ENCODE results near the gene LRRC59.

The LRRC59 gene

DNA sequence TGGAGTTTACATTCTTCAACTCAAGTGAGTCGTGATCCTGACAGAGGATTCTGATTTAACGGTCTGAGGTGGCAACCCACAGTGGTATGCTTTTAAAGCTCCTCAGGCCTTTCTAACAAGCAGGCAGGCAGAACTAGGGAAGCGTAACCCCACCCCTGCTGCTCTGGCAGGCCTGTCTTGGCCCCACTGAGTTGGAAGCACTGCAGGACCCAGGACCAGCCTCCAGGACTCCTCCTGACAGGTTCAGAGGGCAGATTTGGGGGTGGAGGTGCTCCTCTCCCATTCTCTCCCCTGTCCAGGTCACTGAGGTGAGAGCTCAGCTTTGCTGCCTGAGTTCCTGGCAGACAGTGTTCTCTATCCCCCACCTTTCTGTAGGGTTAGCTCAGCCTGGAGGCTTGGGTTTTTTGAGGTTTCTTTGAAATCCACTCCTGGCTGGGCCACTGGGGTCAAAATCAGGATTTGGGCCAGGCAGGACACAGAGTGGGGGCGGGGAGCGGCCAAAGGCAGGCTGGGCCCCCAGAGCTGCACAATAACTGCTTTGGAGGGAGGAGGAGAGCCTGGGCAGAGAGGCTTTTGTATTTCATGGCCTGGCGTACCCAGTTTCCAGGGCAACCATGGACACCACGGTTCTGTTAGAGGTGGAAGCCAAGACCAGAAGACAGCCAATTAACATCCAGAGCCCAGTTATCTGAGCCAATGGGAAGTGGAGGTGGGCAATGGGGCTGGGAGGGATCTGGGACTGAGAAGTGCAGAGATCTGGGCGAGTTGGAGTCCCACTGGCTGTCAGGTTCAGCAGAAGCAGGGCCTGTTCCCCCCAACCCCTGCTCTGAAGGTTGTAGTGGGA lies 33.9 kb downstream of the LRRC59 start:
- no peak for DNase-seq (ENCODE audit: insufficient read length, low spot score)
- no peak for FAIRE-seq

- no peak for FAIRE-seq
These were observed 34.7 kb downstream of the LRRC59 start for GRCh38 chr17:50362661-50363060.

GRCh38 chr17:50361561-50362480 lies 35.5 kb downstream of the LRRC59 start:
- DNase-seq (ENCODE audit: insufficient read length, low spot score) (peak; percentile 89), FAIRE-seq (peak; percentile 94)

More at GRCh38 chr17:50362661-50363060, 34.7 kb downstream of the LRRC59 start:
- DNase-seq (ENCODE audit: insufficient read length, low spot score), result no peak

DNA sequence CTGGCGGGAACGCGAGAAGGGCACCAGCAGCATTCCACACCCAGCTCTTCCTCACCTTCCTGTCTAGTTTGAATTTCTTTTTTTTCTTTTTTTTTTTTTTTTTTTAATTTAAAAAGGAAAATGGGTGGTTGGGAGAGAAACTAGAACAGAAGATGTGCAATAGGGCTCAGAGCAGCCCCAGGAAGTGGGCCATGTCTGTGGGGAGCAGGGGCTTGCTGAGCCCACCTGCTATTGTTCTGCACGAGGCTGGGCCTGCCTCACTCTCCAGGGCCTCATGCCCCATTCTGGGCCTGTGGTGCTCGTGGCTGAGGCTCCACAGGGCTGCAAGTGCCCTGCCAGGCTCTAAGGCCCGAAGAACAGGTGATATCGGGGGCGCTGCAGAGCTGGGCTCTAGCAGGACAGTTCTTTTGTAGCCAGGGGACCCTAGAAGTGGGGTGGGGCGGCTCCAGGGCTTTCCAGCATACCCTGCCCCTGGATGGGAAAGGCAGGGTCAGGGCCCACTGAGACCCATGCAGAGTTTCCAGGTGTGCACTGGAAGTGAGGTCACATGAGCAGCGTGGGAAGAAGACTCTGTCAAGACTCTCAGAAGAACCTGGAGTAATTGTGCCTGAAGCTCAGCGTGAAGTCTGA lies 36.7 kb downstream of the LRRC59 start:
- no peak for DNase-seq (ENCODE audit: insufficient read length, low spot score)
- no peak for FAIRE-seq

DNA sequence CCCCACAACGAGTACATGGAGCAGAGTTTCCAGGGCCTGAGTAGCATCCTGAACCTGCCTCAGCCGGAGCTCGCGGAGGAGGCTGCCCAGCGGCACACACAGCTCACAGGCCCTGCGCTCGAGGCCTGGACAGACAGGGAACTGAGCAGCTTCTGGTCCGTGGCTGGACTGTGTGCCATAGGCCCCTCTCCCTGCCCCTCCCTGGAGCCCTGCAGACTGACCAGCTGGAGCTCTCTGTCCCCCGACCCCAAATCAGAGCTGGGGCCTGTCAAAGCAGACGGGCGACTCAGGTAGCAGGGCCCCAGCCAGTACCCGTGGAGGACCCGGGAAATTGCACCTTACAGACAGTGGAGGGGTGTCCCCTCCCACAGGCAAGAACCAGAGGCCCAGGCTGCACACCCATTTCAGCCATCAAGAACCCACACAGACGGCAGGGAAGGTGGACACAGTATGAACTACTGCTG lies 37.3 kb downstream of the LRRC59 start:
- FAIRE-seq (no peak), DNase-seq (ENCODE audit: insufficient read length, low spot score) (no peak)

- DNase-seq (ENCODE audit: insufficient read length, low spot score) (no peak), FAIRE-seq (no peak)
These were observed 38.2 kb downstream of the LRRC59 start for GRCh38 chr17:50359005-50359699.

DNA sequence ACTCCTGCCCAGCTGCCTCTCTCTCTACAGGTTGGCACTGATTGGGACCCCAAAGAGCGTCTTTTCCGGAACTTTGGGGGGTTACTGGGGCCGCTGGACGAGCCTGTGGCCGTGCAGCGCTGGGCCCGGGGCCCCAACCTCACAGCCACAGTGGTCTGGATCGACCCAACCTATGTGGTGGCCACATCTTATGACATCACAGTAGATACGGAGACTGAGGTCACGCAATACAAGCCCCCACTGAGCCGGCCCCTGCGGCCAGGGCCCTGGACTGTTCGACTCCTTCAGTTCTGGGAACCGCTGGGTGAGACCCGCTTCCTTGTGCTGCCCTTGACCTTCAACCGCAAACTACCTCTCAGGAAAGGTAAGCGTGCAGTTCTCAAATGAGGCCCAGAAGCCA lies 39.1 kb downstream of the LRRC59 start:
- no peak for DNase-seq (ENCODE audit: insufficient read length, low spot score)
- no peak for FAIRE-seq

GRCh38 chr17:50356892-50357510 lies 40.3 kb downstream of the LRRC59 start:
- DNase-seq (ENCODE audit: insufficient read length, low spot score) (no peak), FAIRE-seq (peak; percentile 31)

DNA sequence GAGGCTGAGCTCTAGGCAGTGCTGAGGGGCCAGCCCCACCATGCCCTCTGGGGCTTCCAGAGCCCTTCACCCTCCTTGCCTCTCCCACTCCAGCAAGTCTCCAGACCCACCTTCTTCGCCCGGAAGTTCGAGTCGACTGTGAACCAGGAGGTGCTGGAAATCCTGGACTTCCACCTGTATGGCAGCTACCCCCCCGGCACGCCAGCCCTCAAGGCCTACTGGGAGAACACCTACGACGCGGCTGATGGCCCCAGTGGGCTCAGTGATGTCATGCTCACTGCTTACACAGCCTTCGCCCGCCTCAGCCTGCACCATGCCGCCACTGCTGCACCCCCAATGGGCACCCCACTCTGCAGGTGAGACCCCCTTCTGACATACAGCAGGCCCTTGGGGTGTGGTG lies 40.9 kb downstream of the LRRC59 start:
- FAIRE-seq (no peak), DNase-seq (ENCODE audit: insufficient read length, low spot score) (no peak)

- no peak for DNase-seq (ENCODE audit: insufficient read length, low spot score)
- peak; percentile 78 for FAIRE-seq
These were observed 41.5 kb downstream of the LRRC59 start for GRCh38 chr17:50355701-50356341.

GRCh38 chr17:50355336-50355700 lies 42.0 kb downstream of the LRRC59 start:
- FAIRE-seq, result no peak
- DNase-seq (ENCODE audit: insufficient read length, low spot score), result no peak

DNA sequence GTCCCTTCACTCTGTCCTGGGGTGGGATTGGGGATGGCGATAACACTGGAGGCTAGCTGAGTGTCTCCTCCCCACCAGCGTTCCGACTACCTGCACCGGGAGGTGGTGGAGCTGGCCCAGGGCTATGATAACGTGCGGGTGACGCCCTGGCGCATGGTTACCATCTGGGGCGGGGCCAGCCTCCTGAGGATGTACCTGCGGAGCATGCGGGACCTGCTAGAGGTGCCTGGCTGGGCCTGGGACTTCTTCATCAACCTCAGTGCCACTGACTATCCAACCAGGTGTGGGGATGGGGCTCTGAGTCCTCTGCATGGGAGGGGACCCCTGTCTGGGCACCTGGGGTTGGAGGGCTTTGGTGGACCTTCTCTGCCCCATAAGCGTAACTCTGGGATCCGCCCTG lies 42.5 kb downstream of the LRRC59 start:
- DNase-seq (ENCODE audit: insufficient read length, low spot score) (no peak), FAIRE-seq (peak; percentile 58)

- FAIRE-seq, result no peak
- DNase-seq (ENCODE audit: insufficient read length, low spot score), result no peak
These were observed 43.1 kb downstream of the LRRC59 start for GRCh38 chr17:50354198-50354597.

GRCh38 chr17:50353600-50354195 lies 43.6 kb downstream of the LRRC59 start:
- FAIRE-seq (no peak), DNase-seq (ENCODE audit: insufficient read length, low spot score) (no peak)

- DNase-seq (ENCODE audit: insufficient read length, low spot score) (no peak), FAIRE-seq (peak; percentile 40)
These were observed 44.4 kb downstream of the LRRC59 start for GRCh38 chr17:50352693-50353599.

GRCh38 chr17:50352072-50352692 lies 45.1 kb downstream of the LRRC59 start:
- FAIRE-seq (peak; percentile 58), DNase-seq (ENCODE audit: insufficient read length, low spot score) (no peak)

- DNase-seq (ENCODE audit: insufficient read length, low spot score) (no peak), FAIRE-seq (no peak)
These were observed 46.6 kb downstream of the LRRC59 start for GRCh38 chr17:50350733-50351132.

DNA sequence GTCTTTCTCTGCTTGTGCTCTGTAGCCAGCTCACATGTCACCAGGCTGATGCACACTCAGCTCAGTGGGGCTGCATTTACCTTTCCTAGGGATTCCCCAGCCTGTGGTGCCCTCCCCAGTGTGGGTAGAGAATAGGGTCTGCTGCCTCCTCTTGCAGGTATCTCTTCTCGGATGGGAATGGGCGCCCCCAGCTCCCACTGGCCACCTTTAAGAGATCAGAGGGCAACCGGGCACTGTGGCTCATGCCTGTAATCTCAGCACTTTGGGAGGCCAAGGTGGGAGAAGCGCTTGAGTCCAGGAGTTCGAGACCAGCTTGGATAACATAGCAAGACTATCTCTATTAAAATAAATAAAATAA lies 48.1 kb downstream of the LRRC59 start:
- DNase-seq (ENCODE audit: insufficient read length, low spot score) (no peak), FAIRE-seq (peak; percentile 79)
